Hepatocyte (in vitro differentiated cells): ENCODE measurements around the gene BMX.

ENCODE experiments used
- EZH2 ChIP-seq: fragments of 200-600 bp; sonication (generic); IDR thresholded peaks from 2 replicates; pipeline ENCODE4 v1.6.1; 2016; ENCODE audit warnings: antibody characterized with exemption, mild to moderate bottlenecking, borderline replicate concordance
- TF ChIP-seq, protein P1 (sequence below): fragments of 200-600 bp; sonication (generic); IDR thresholded peaks from 2 replicates; pipeline ENCODE4 v1.5.1; 2016; ENCODE audit warnings: antibody characterized with exemption, mild to moderate bottlenecking; ENCODE audit not compliant: poor library complexity

DNA sequence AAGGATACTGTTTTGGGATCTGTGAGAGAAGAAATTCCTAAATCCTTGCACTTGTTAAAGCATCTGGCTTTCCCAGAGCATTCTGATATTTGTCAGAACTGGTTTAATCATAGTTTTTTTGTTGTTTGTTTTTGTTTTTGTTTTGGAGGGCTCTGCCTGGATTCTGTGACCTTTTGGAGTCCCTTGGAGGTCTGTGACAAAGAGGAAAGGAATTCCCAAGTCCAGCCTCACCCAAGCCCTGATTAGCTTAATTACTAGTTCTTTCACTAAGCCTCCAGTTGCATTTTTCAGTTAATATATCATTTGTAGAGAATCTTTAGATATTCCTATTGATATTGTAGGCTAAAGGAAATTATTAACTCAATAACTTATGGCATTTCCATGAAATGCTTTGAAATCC is 99.4 kb downstream of the BMX start:
- TF ChIP-seq EZH2: no peak
- TF ChIP-seq, protein P1, sequence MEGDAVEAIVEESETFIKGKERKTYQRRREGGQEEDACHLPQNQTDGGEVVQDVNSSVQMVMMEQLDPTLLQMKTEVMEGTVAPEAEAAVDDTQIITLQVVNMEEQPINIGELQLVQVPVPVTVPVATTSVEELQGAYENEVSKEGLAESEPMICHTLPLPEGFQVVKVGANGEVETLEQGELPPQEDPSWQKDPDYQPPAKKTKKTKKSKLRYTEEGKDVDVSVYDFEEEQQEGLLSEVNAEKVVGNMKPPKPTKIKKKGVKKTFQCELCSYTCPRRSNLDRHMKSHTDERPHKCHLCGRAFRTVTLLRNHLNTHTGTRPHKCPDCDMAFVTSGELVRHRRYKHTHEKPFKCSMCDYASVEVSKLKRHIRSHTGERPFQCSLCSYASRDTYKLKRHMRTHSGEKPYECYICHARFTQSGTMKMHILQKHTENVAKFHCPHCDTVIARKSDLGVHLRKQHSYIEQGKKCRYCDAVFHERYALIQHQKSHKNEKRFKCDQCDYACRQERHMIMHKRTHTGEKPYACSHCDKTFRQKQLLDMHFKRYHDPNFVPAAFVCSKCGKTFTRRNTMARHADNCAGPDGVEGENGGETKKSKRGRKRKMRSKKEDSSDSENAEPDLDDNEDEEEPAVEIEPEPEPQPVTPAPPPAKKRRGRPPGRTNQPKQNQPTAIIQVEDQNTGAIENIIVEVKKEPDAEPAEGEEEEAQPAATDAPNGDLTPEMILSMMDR: no peak
